Muscle layer of duodenum (tissue), 2 donors: ENCODE data around the gene ALAS1.
A peak's percentile ranks its signal among the peaks of the same experiment; 100 is the strongest.

Experiments
- H3K27ac ChIP-seq: one replicate; pipeline ENCODE4 v1.7.0; 2013; ENCODE audit warnings: mild to moderate bottlenecking, low read length
- H3K27me3 ChIP-seq: one replicate; pipeline ENCODE4 v1.7.0; 2013; ENCODE audit warnings: low read depth, mild to moderate bottlenecking, control low read depth, low read length
- H3K36me3 ChIP-seq, 2 donors: one replicate each; pipeline ENCODE4 v1.7.0; 2013; ENCODE audit warnings: low read length in 2 of 2, control low read depth in 1 of 2, mild to moderate bottlenecking in 1 of 2; ENCODE audit not compliant: insufficient read depth in 2 of 2, control insufficient read depth in 1 of 2
- H3K4me1 ChIP-seq, 2 donors: one replicate each; pipeline ENCODE4 v1.7.0; 2013; ENCODE audit warnings: low read length in 2 of 2, mild to moderate bottlenecking in 2 of 2, control low read depth in 1 of 2, moderate library complexity in 1 of 2; ENCODE audit not compliant: insufficient read depth in 2 of 2, control insufficient read depth in 1 of 2
- H3K4me3 ChIP-seq, 2 donors: one replicate each; pipeline ENCODE4 v1.7.0; 2013; ENCODE audit warnings: low read length in 2 of 2, low read depth in 1 of 2, mild to moderate bottlenecking in 1 of 2
- H3K9me3 ChIP-seq, 2 donors: one replicate each; pipeline ENCODE4 v1.7.0; 2013; ENCODE audit warnings: low read length in 2 of 2, control low read depth in 1 of 2, mild to moderate bottlenecking in 1 of 2; ENCODE audit not compliant: control insufficient read depth in 1 of 2
- donor health status: healthy.

The ALAS1 gene

GRCh38 chr3:52216585-52217408 is 18.8 kb downstream of the ALAS1 start:
- peaks cover 9 to 26% of the 10 kb centered on the region in 2 donors for H3K4me1 ChIP-seq
- no peak overlapping the region for H3K4me3 ChIP-seq
- no peaks in the 10 kb centered on the region for H3K9me3 ChIP-seq
- peak overlapping the region; percentile 87 for H3K27ac ChIP-seq
- peaks cover 29 to 38% of the 10 kb centered on the region in 2 donors for H3K36me3 ChIP-seq
- H3K27me3 ChIP-seq, result no peaks in the 10 kb centered on the region

- Histone ChIP-seq H3K36me3 (peaks cover 24 to 32% of the 10 kb centered on the region in 2 donors), H3K9me3 (no peaks in the 10 kb centered on the region), H3K27ac (peak overlapping the region; percentile 87), H3K4me3 (no peak overlapping the region), H3K27me3 (no peaks in the 10 kb centered on the region), H3K4me1 (peaks cover 9 to 26% of the 10 kb centered on the region in 2 donors)
These were observed 19.4 kb downstream of the ALAS1 start for GRCh38 chr3:52217409-52217805.

GRCh38 chr3:52218026-52218425 is 20.1 kb downstream of the ALAS1 start:
- H3K4me1 ChIP-seq, result peaks cover 9 to 26% of the 10 kb centered on the region in 2 donors

GRCh38 chr3:52218454-52218853 is 20.5 kb downstream of the ALAS1 start:
- Histone ChIP-seq H3K9me3 (no peaks in the 10 kb centered on the region), H3K36me3 (peaks cover 23% of the 10 kb centered on the region in 2 donors), H3K27me3 (no peaks in the 10 kb centered on the region), H3K4me1 (peaks cover 9 to 26% of the 10 kb centered on the region in 2 donors), H3K27ac (peak overlapping the region; percentile 87), H3K4me3 (no peak overlapping the region)

More at GRCh38 chr3:52218026-52218425, 20.1 kb downstream of the ALAS1 start:
- peaks cover 24 to 26% of the 10 kb centered on the region in 2 donors for H3K36me3 ChIP-seq
- no peaks in the 10 kb centered on the region for H3K27me3 ChIP-seq
- H3K9me3 ChIP-seq, result no peaks in the 10 kb centered on the region
- no peak overlapping the region for H3K4me3 ChIP-seq
- H3K27ac ChIP-seq, result peak overlapping the region; percentile 87

GRCh38 chr3:52218937-52219650 is 21.1 kb downstream of the ALAS1 start:
- peaks cover 9 to 26% of the 10 kb centered on the region in 2 donors for H3K4me1 ChIP-seq

GRCh38 chr3:52220380-52221026 is 22.5 kb downstream of the ALAS1 start:
- Histone ChIP-seq H3K9me3 (no peaks in the 10 kb centered on the region), H3K27ac (no peak overlapping the region), H3K27me3 (no peaks in the 10 kb centered on the region), H3K4me3 (no peak overlapping the region), H3K4me1 (peaks cover 9 to 26% of the 10 kb centered on the region in 2 donors), H3K36me3 (peaks cover 2 to 3% of the 10 kb centered on the region in 2 donors)

More at GRCh38 chr3:52218937-52219650, 21.1 kb downstream of the ALAS1 start:
- no peaks in the 10 kb centered on the region for H3K27me3 ChIP-seq
- peaks cover 17% of the 10 kb centered on the region in 2 donors for H3K36me3 ChIP-seq
- H3K9me3 ChIP-seq, result no peaks in the 10 kb centered on the region
- H3K4me3 ChIP-seq, result no peak overlapping the region
- H3K27ac ChIP-seq, result no peak overlapping the region

- Histone ChIP-seq H3K36me3 (no peaks in the 10 kb centered on the region), H3K9me3 (no peaks in the 10 kb centered on the region), H3K4me3 (no peak overlapping the region), H3K27me3 (no peaks in the 10 kb centered on the region), H3K4me1 (peaks cover 9 to 26% of the 10 kb centered on the region in 2 donors), H3K27ac (no peak overlapping the region)
These were observed 23.2 kb downstream of the ALAS1 start for GRCh38 chr3:52221141-52221562.

GRCh38 chr3:52221563-52222318 is 23.8 kb downstream of the ALAS1 start:
- Histone ChIP-seq H3K4me1 (peaks cover 5 to 20% of the 10 kb centered on the region in 2 donors), H3K9me3 (no peaks in the 10 kb centered on the region), H3K27ac (no peak overlapping the region), H3K4me3 (no peak overlapping the region), H3K36me3 (no peaks in the 10 kb centered on the region), H3K27me3 (no peaks in the 10 kb centered on the region)

- H3K9me3 ChIP-seq, result no peaks in the 10 kb centered on the region
- H3K4me3 ChIP-seq, result no peak overlapping the region
- peaks cover 0 to 13% of the 10 kb centered on the region in 2 donors for H3K4me1 ChIP-seq
- no peak overlapping the region for H3K27ac ChIP-seq
- no peaks in the 10 kb centered on the region for H3K36me3 ChIP-seq
- H3K27me3 ChIP-seq, result no peaks in the 10 kb centered on the region
These were observed 24.6 kb downstream of the ALAS1 start for GRCh38 chr3:52222319-52223221.
